ENCODE measurements around the gene IRF2BP2.

The IRF2BP2 gene

GRCh38 chr1:234555390-234556024 is 54.5 kb downstream of the IRF2BP2 start:
- DNase-seq, result no peak

GRCh38 chr1:234554698-234555311 is 55.2 kb downstream of the IRF2BP2 start:
- DNase-seq, result no peak

Data from SW 1271 (cell line).